Body of pancreas (tissue), 4 donors: ENCODE measurements around the gene SIPA1.

Source experiments
- POLR2A ChIP-seq, 3 donors: fragments of 450-650 bp; IDR thresholded peaks; one replicate each; pipeline ENCODE4 v1.6.1; 2016; ENCODE audit warnings: antibody characterized with exemption in 3 of 3, mild to moderate bottlenecking in 2 of 3
- TF ChIP-seq, protein P1 (sequence below), 7 experiments: fragments of 450-650 bp in 4 of 7; fragments of 200-600 bp in 3 of 7; sonication (generic) in 3 of 7; IDR thresholded peaks; one replicate each; pipeline ENCODE4 v1.5.1; 2016 to 2019; ENCODE audit warnings: antibody characterized with exemption in 7 of 7

GRCh38 chr11:65637032-65637557 lies 806 bp upstream of the SIPA1 start:
- TF ChIP-seq, protein P1, sequence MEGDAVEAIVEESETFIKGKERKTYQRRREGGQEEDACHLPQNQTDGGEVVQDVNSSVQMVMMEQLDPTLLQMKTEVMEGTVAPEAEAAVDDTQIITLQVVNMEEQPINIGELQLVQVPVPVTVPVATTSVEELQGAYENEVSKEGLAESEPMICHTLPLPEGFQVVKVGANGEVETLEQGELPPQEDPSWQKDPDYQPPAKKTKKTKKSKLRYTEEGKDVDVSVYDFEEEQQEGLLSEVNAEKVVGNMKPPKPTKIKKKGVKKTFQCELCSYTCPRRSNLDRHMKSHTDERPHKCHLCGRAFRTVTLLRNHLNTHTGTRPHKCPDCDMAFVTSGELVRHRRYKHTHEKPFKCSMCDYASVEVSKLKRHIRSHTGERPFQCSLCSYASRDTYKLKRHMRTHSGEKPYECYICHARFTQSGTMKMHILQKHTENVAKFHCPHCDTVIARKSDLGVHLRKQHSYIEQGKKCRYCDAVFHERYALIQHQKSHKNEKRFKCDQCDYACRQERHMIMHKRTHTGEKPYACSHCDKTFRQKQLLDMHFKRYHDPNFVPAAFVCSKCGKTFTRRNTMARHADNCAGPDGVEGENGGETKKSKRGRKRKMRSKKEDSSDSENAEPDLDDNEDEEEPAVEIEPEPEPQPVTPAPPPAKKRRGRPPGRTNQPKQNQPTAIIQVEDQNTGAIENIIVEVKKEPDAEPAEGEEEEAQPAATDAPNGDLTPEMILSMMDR (IDR thresholded peaks at IDR 0.05), result no peak
- no peak for TF ChIP-seq POLR2A (IDR thresholded peaks at IDR 0.05)
